Activated T-cell treated with anti-CD3 and anti-CD28 coated beads, Interleukin-2, amount 50 U/mL, for 1 hour (primary cell): ENCODE data around the gene GABRG3.

ENCODE experiments used
- DNase-seq: peaks from one replicate; pipeline ENCODE4 v3.0.0-alpha.2; 2020

GABRG3 gene

DNA sequence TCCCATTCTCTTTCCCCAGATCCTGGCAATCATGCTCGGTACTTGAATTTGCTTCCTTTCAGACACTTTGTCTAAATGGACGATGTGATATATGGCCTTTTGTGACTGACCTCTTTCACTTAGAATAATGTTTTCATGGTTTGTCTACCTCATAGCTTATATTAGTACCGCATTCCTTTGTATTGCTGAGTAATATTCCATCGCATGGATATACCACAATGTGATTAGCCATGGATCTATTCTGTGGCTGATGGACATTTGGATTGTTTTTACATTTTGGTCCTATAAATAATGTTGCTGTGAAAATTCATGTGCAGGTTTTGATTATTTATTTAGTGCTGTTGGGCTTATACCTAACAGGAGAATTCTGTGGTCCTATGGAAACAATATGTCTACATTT lies 458.6 kb downstream of the GABRG3 start:
- DNase-seq, result no peak

DNA sequence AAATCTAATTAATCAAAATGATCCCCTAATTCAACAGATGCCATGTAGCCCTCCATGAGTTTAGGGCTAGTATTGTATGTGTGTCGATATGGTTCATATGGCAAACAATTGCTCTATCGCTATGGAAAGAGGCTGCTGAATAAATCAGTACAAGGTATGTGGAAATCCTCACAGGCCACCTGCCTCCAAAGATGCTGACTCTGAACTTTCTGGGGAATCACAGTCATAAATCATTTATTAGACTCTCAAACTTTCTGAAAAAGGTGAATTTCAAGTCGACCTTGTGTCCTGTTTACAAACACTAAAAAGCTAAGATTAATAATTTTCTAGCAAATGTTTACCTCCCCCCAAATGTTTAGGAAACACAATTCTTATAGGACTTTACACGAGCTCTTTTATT lies 462.6 kb downstream of the GABRG3 start:
- no peak for DNase-seq

GRCh38 chr15:27438403-27439375 lies 467.7 kb downstream of the GABRG3 start:
- no peak for DNase-seq

DNA sequence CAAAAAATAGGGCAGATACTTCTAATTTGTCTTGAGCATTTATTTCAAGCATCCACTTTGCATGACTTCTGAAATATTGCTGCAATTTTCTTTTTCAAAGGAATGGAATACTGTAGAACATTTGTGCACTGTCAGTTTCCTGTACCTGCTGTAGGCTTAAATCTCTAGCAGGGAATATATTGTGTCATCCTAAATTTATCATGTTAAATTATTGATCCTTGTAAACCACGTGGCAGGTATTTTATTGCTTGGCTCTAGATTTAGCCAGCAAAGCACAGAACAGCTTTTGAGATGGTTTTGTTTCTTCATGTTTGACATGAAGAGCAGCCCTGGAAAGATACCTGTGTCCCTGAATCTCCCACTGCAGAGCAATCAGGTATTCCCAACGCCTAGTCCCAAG lies 470.1 kb downstream of the GABRG3 start:
- DNase-seq, result no peak

DNA sequence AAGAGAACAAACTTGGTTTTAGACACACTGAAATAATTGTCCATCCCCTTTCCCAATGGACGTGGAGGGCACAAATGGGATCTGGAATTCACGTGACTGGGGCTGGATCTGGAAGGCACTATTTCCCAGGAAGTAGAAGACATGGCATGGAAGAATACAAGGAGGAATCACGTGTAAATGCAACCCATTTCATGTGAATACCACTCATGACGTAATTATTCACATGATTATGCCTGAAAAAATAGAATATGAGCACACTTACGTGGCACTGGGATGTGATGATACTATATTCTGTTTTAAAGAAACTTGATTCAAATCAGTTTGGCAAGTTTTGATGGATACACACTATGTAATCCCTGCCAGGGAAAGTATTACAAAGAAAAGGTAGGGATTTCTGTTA lies 477.3 kb downstream of the GABRG3 start:
- no peak for DNase-seq

DNA sequence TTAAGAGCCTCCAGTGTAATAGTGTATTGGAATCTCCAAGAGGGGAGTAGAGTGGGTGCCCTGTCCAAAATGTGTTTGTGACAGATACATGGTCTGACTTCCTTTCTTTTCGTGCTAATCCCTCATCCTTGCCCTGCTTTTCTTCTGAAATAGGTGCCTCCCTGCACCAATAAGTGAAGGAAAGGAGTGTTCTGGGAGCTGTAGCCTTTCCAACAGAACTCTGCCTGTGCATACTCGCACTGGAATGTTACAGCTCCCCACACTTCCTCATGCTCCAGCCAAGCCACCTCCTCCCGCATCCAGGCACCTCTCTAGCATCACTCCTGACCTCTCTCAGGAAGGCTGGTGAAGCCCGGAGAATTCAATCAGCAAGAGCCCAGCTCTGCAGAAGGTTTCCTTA lies 478.0 kb downstream of the GABRG3 start:
- no peak for DNase-seq

DNA sequence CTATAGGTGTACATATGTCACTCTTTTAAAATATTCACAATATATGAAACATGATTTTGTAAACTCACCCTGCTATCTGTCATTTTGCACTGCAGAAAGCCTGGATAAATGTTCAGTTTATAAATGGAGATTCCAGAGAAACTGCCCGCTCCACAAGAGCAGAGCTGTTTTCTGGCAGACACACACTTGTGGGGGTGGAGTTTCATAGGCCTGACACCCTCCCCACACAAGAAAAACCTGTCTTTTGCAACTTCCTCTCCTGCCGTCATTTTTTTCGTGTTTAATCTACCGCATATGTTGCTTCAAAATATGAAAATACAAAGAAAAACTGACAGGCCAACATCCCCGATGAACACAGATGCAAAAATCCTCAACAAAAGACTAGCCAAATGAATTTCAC lies 479.0 kb downstream of the GABRG3 start:
- no peak for DNase-seq

DNA sequence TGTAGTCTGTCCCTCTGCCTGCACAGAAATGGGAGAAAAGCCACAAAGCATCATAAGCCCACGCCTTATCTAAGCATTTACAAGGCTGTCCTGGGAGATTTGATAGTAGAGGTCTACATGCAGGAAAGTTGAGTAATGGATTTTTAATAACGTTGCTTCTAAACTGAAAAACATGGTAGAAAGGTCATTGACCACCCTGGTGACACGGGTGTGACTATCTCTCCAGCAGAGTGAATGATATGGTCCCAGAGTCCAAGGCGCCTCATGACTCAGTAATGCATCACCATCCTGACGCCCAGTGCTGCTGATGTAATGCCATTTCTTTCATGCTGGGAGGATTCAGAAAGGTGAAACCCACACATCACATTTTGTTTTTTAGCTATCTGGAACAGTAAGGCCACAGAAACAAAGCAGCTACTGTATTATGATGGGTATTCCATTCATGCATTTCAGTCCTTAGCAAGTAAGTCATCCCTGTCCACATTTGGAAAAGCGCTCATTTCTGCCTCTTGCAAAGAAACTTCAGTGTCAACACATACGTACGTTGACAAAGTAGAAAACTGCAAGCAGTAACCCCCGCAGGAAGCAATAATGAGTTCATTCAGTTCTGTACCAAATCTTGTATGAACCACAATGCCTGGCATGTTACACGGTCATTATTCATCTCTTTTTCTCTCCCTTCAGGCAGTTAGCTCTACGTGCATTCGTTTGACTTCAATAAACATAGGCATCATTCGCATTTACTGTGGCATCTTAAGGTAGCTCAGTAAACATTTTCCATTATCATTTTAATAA lies 483.5 kb downstream of the GABRG3 start:
- DNase-seq, result no peak

- DNase-seq, result no peak
Observed at GRCh38 chr15:27456807-27457206, 485.8 kb downstream of the GABRG3 start.

DNA sequence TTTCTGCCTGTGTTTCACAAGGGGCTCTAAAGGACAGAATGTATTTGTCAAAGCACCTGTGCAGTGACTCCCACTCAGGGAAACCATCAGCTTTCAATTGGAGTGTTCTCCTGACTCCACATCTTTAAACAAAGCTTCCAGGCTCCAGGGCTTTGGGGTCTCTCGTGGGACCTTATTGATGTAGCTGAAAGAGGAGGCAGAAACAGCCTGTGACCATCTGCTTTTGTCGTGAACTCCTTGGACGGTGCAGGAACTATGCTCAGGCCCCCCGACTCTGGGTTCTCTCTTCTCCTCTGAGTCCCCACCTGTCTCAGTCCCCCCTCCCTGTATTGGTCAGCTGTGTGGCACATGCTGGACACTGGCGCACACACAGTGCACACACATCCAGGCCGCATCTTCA lies 486.8 kb downstream of the GABRG3 start:
- DNase-seq, result no peak

GRCh38 chr15:27458345-27459084 lies 487.5 kb downstream of the GABRG3 start:
- DNase-seq, result no peak

DNA sequence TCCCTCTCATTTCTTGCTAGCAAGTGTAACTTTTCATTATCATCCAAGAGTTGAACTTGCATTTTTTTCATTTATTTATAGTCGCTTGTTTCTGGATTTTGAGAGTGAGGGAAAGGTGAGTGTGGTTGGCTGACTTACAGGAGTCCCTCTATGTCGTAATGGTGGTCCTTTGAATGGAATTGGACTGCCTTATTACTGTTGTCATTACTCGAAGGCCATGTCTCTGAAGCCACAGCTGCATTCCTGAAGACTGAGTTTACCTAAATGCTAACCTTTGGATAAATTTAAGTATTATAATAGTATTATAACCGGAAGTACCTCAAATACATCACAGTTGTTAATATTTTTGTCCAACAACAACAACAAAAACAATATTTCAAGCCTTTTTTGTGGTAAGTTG lies 488.9 kb downstream of the GABRG3 start:
- DNase-seq, result no peak

GRCh38 chr15:27461181-27461580 lies 490.2 kb downstream of the GABRG3 start:
- no peak for DNase-seq

GRCh38 chr15:27463525-27464088 lies 492.6 kb downstream of the GABRG3 start:
- DNase-seq, result no peak

- no peak for DNase-seq
Observed at GRCh38 chr15:27464941-27465612, 494.1 kb downstream of the GABRG3 start.

- DNase-seq, result no peak
Observed at GRCh38 chr15:27466758-27467157, 495.8 kb downstream of the GABRG3 start.

DNA sequence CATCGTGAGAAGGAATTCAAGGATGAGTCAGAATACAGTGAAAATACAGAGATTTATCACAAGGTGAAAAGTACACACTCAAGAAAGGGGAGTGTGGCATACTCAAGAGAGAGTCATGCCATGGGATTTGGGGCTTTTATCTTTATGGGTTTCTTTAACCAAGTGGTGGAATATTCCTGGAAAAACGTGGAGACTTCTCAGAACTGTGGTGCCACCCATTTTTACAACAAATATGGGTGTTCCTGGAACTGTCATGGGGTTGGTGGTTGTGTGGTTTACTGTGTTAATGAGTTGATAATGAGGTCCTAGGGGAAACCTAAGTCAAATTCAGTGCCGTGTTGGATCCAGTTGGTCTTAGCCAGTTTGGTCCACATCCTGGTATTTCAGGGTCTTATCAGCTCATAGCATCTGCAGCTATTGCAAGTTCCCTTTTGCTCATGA lies 497.2 kb downstream of the GABRG3 start:
- no peak for DNase-seq

- DNase-seq, result no peak
Observed at GRCh38 chr15:27473845-27474244, 502.9 kb downstream of the GABRG3 start.

DNA sequence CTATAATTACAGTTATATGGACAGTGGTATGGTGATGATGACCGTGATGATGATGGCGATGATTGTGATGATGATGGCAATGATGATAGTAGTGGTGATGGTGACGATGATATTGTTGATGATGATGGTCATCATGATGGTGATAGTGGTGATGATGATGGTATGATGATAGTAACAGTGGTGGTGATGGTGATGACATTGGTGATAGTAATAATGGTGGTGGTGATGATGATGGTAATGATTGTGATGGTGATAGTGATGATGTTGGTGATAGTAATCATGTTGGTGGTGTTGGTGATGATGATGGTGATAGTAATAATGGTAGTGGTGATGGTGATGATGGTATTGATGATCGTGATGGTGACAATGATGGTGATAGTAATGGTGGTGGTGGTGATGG lies 504.4 kb downstream of the GABRG3 start:
- DNase-seq, result no peak

DNA sequence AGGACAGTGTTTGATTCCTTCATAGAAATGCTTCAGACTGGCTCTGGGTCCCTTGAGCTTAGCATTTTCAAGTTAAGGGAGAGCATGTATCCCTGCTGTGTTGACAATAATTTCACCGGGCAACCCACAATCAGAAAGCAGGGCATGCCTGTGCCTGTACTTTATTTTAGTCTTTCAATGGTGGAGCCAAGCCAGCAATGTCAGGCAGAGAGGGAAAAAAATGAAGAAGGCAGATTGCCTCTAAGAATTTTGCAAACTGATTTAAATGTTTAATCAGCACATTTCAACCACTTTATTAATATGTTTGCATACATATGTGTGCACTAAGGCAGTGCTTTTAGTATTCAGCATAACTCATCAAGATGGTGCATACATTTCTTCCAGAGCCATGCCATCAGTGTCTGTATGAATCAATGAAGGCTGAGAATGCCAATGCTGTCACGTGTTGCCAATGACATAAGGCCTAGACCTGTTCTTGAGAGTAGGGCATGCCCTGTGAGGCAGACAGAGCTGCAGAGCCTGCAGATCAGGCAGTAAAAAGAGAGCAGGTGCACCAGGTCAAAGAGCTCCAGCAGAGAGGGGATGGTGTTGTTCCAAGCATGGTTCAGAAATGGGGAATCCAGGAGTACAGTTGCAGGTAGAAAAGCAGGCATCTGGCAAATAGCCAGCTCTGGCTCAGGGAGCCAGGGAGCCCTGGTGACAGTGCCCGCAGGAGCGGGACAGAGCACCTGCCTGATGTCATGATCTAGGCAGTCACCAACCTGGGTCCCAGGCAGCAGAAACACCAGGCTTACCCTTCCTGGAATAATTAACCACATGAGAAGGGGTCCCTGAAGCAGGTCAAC lies 508.5 kb downstream of the GABRG3 start:
- no peak for DNase-seq

GRCh38 chr15:27480141-27480530 lies 509.2 kb downstream of the GABRG3 start:
- DNase-seq, result no peak
